GM12878 (cell line): ENCODE results near the gene GNB5. TPM values are rescaled to one million over a fixed set of nuclear protein-coding genes. Genes with fewer than 3 reads are reported as not detected.

Experiments used
- ATAC-seq: fragments of 200-7000 bp; cut with Tn5 transposase; 3 replicates; pipeline ENCODE4 v1.9.1; 2020; ENCODE audit warnings: mild to moderate bottlenecking, moderate library complexity
- BruUV-seq: library from RNA; stranded (reverse); fragments of 400-500 nt; replicated peaks from 2 replicates; lab custom pipeline; 2021; lab: Mats Ljungman, UMichigan
- CTCF ChIA-PET: fragments of 300-600 bp; sonication (Branson Sonifier 250); formaldehyde crosslinking; extraction: SDS; loops from one replicate; lab custom pipeline; 2021; ENCODE audit warnings: inconsistent platforms; lab: Yijun Ruan, JAX
- POLR2A ChIA-PET: fragments of 350-600 bp; formaldehyde crosslinking; extraction: SDS; loops from one replicate; lab custom pipeline; 2021; ENCODE audit warnings: inconsistent platforms; lab: Charles Lee
- RAD21 ChIA-PET: fragments of 300-600 bp; sonication (Branson Sonifier 250); formaldehyde crosslinking; loops from one replicate; lab custom pipeline; 2023; ENCODE audit warnings: antibody characterized with exemption; ENCODE audit not compliant: unreplicated experiment; lab: Charles Lee
- SMC1A ChIA-PET: fragments of 300-600 bp; sonication (Branson Sonifier 250); formaldehyde crosslinking; loops from one replicate; lab custom pipeline; 2023; ENCODE audit not compliant: unreplicated experiment, uncharacterized antibody; lab: Charles Lee
- DNase-seq: peaks from one replicate; pipeline ENCODE4 v3.0.0-alpha.2; 2011; ENCODE audit warnings: low read depth, low spot score
- FAIRE-seq: peaks from 3 replicates; lab custom pipeline; 2011; peaks lifted over from hg19 to GRCh38; lab: Jason Lieb, UNC
- H2AFZ ChIP-seq: 2 replicates; pipeline ENCODE4 v1.6.0; 2011; ENCODE audit warnings: low read depth, low read length, control low read depth; ENCODE audit not compliant: control insufficient read depth
- H3K27ac ChIP-seq: 2 replicates; pipeline ENCODE4 v1.5.1; 2011; ENCODE audit warnings: control low read depth; ENCODE audit not compliant: control insufficient read depth, insufficient read depth
- H3K27me3 ChIP-seq, 2 experiments: replicated peaks in 1 of 2; 2 replicates each; pipeline versions ENCODE4 v1.6.0 to v1.6.1; 2011; ENCODE audit warnings: low read length in 1 of 2; ENCODE audit not compliant: control insufficient read depth in 2 of 2, insufficient read depth in 2 of 2
- H3K36me3 ChIP-seq, 2 experiments: 2 replicates each; pipeline ENCODE4 v1.5.1; 2011; ENCODE audit warnings: low read length in 1 of 2; ENCODE audit not compliant: control insufficient read depth in 2 of 2, insufficient read depth in 2 of 2
- H3K4me1 ChIP-seq: 2 replicates; pipeline ENCODE4 v1.6.1; 2011; ENCODE audit warnings: mild to moderate bottlenecking, low read length, moderate library complexity, mixed read lengths; ENCODE audit not compliant: control insufficient read depth, insufficient read depth
- H3K4me2 ChIP-seq: 2 replicates; pipeline ENCODE4 v1.6.0; 2011; ENCODE audit warnings: control low read depth; ENCODE audit not compliant: control insufficient read depth, insufficient read depth
- H3K4me3 ChIP-seq: fragments of 200-600 bp; sonication (generic); 2 replicates; pipeline ENCODE4 v1.5.1; 2016
- H3K79me2 ChIP-seq: 2 replicates; pipeline ENCODE4 v1.6.0; 2011; ENCODE audit warnings: low read length; ENCODE audit not compliant: control insufficient read depth, insufficient read depth
- H3K9ac ChIP-seq: 2 replicates; pipeline ENCODE4 v1.8.0; 2011; ENCODE audit warnings: low read length, control low read depth, mixed read lengths; ENCODE audit not compliant: control insufficient read depth, insufficient read depth
- H3K9me3 ChIP-seq: replicated peaks from 3 replicates; pipeline ENCODE4 v1.5.1; 2011; ENCODE audit warnings: mild to moderate bottlenecking, low read length; ENCODE audit not compliant: control insufficient read depth, insufficient read depth
- H4K20me1 ChIP-seq: 2 replicates; pipeline ENCODE4 v1.6.0; 2011; ENCODE audit not compliant: control insufficient read depth, insufficient read depth
- CHD1 ChIP-seq: IDR thresholded peaks from 2 replicates; pipeline ENCODE4 v1.6.1; 2012; ENCODE audit warnings: low read depth, low read length, improper control_type of control experiment
- DPF2 ChIP-seq: fragments of 450-650 bp; IDR thresholded peaks from 2 replicates; pipeline ENCODE4 v1.6.1; 2017; ENCODE audit warnings: mild to moderate bottlenecking
- E4F1 ChIP-seq: fragments of 450-650 bp; IDR thresholded peaks from 2 replicates; pipeline ENCODE4 v1.6.1; 2018; ENCODE audit warnings: borderline replicate concordance, mild to moderate bottlenecking; ENCODE audit not compliant: partially characterized antibody
- IRF5 ChIP-seq: fragments of 450-650 bp; IDR thresholded peaks from 2 replicates; pipeline ENCODE4 v1.6.1; 2017; ENCODE audit warnings: borderline replicate concordance
- RAD51 ChIP-seq: fragments of 450-650 bp; IDR thresholded peaks from 2 replicates; pipeline ENCODE4 v1.6.1; 2016; ENCODE audit warnings: moderate library complexity, mild to moderate bottlenecking, inconsistent platforms
- SPI1 ChIP-seq: IDR thresholded peaks from 2 replicates; pipeline ENCODE4 v1.6.1; 2011; ENCODE audit warnings: low read depth, mild to moderate bottlenecking, low read length, moderate library complexity, borderline replicate concordance; ENCODE audit not compliant: insufficient read depth
- SREBF1 ChIP-seq: IDR thresholded peaks from 2 replicates; pipeline ENCODE4 v1.6.1; 2012; ENCODE audit warnings: mild to moderate bottlenecking, low read length
- USF1 ChIP-seq: IDR thresholded peaks from 2 replicates; pipeline ENCODE4 v1.6.1; 2011; ENCODE audit warnings: borderline replicate concordance, low read depth, mild to moderate bottlenecking, moderate library complexity, mixed read lengths, low read length; ENCODE audit not compliant: insufficient read depth; ENCODE audit errors: extremely low read length
- WGBS: methylation state at CpG from one replicate; pipeline ENCODE4 v1.1.6; 2016; ENCODE audit warnings: low lambda C conversion rate; ENCODE audit not compliant: insufficient replicate concordance, insufficient coverage; ENCODE audit errors: missing lambda C conversion rate; 5-methylcytosine and 5-hydroxymethylcytosine counted together
- in situ Hi-C: fragments of 300-500 bp; cut with MboI; formaldehyde crosslinking; loops from 9 replicates; pipeline ENCODE4 v1.14.3; 2018; ENCODE audit warnings: mixed read lengths
- intact Hi-C: fragments of 100-400 bp; cut with micrococcal nuclease; formaldehyde crosslinking; loops from one replicate; pipeline ENCODE4 v1.14.2; 2022; ENCODE audit not compliant: unreplicated experiment
- polyA plus RNA-seq, 11 experiments: library from polyadenylated mRNA; depleted of rRNA in 4 of 11; unstranded in 6 of 11; stranded (reverse) in 5 of 11; fragments of >200 nt; fragmentation: Nextera tagmentation in 4 of 11; fragmentation: Illumina TruSeq in 1 of 11; extraction: Ambion mirVana in 4 of 11; extraction: Trizol in 1 of 11; gene quantifications; 1 replicate in 1 of 11; 2 replicates in 10 of 11; pipeline versions ENCODE4 v1.2.1 to v1.2.3, GENCODE V29; 2011 to 2016; ENCODE audit warnings: inconsistent platforms in 2 of 11, missing spikeins in 2 of 11, low read depth in 1 of 11
- total RNA-seq, 4 experiments: library from RNA; depleted of rRNA in 3 of 4; stranded (reverse); fragments of >200 nt in 3 of 4; fragmentation: Illumina TruSeq in 1 of 4; extraction: Trizol in 1 of 4; gene quantifications; 2 replicates each; pipeline versions ENCODE4 v1.2.1 to v1.2.3, GENCODE V29; 2013 to 2021

Gene GNB5
- total and polyA plus RNA-seq, 10 of the 15 experiments (the other 5 are each of a cell fraction or from before 2014, with no cell fraction given) = 2.4 to 25.9 (median 15.2) TPM

- no peak overlapping the region for H3K27ac ChIP-seq
- FAIRE-seq (no peak), ATAC-seq (peak; percentile 52; the same call in 2 of the 3 replicates), DNase-seq (no peak)
- no peaks in the 10 kb centered on the region for H4K20me1 ChIP-seq
- intact Hi-C loops (no loop called here), in situ Hi-C loops (no loop called here)
- H3K79me2 ChIP-seq = no peaks in the 10 kb centered on the region
- H3K4me2 ChIP-seq = no peak overlapping the region
- H3K36me3 ChIP-seq = no peaks in the 10 kb centered on the region; a peak in 1 of 4 replicates
- no peaks in the 10 kb centered on the region for H3K9me3 ChIP-seq
- RAD21 ChIA-PET = interaction anchor here (1.0 to 1.6 kb wide), 2 partner anchors 13 to 62 kb away, joined by 3 to 4 read pairs; no protein-coding TSS in a partner anchor
- no peak overlapping the region for H3K4me3 ChIP-seq
- no peak overlapping the region for H3K9ac ChIP-seq
- WGBS = 46% methylated on average over 2 of the region's 2 CpGs
- H3K27me3 ChIP-seq = no peaks in the 10 kb centered on the region
- SMC1A ChIA-PET = interaction anchor here (0.6 to 3.6 kb wide), 12 partner anchors 10 to 276 kb away, joined by 3 to 11 read pairs (median 3); no protein-coding TSS in a partner anchor
- no peaks in the 10 kb centered on the region for H3K4me1 ChIP-seq
- POLR2A ChIA-PET = interaction anchor here (0.5 to 1.2 kb wide), 2 partner anchors 19 to 167 kb away, joined by 3 read pairs; no protein-coding TSS in a partner anchor
- CTCF ChIA-PET = interaction anchor here (0.8 to 4.7 kb wide), 9 partner anchors 9 to 63 kb away, joined by 3 to 38 read pairs (median 5); no protein-coding TSS in a partner anchor
- BruUV-seq = no TSS peak
- no peak for TF ChIP-seq E4F1
- no peak for TF ChIP-seq SREBF1
- no peak for TF ChIP-seq DPF2
- TF ChIP-seq IRF5 = no peak
- peak; percentile 22 for TF ChIP-seq USF1
- peak; percentile 54; the same call in 1 of the 2 replicates for TF ChIP-seq SPI1
- no peak for TF ChIP-seq CHD1
- peak; percentile 34; the same call in 1 of the 2 replicates for TF ChIP-seq RAD51
- no peak overlapping the region for H2AFZ ChIP-seq
Measured at GRCh38 chr15:52164631-52165265, 26.4 kb downstream of the GNB5 start.
